ENCODE results near the gene SMARCD1.

DNA sequence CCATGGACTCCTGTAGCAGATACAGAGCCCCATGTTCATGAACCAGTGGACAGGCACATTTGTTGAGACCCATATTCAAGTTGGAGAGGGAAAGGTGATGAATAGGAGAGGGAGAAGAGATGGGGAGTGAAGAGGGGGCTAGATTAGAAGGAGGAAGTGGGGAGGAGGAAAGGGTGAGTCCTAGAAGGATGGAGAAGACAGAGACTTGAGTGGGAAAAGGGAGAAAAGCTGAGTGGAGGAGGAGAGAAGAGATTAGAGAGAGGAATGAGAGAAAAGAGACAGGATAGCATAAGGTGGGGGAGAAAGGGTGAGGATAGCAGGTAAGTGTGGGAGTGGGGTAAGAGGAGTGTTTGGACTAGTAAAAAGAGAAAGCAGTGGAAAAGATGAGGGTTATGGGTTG lies 32.6 kb upstream of the SMARCD1 start:
- TF ChIP-seq, protein P1, sequence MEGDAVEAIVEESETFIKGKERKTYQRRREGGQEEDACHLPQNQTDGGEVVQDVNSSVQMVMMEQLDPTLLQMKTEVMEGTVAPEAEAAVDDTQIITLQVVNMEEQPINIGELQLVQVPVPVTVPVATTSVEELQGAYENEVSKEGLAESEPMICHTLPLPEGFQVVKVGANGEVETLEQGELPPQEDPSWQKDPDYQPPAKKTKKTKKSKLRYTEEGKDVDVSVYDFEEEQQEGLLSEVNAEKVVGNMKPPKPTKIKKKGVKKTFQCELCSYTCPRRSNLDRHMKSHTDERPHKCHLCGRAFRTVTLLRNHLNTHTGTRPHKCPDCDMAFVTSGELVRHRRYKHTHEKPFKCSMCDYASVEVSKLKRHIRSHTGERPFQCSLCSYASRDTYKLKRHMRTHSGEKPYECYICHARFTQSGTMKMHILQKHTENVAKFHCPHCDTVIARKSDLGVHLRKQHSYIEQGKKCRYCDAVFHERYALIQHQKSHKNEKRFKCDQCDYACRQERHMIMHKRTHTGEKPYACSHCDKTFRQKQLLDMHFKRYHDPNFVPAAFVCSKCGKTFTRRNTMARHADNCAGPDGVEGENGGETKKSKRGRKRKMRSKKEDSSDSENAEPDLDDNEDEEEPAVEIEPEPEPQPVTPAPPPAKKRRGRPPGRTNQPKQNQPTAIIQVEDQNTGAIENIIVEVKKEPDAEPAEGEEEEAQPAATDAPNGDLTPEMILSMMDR (conservative IDR thresholded peaks at IDR 0.05; ENCODE audit: low read depth, low read length) = no peak
- no peak for TF ChIP-seq EZH2 (IDR thresholded peaks at IDR 0.05; ENCODE audit: borderline replicate concordance, low read depth, low read length, poor library complexity, severe bottlenecking)

Data from A673 (cell line).